ENCODE data around the gene RAB31.

RAB31 gene

GRCh38 chr18:9714266-9715087, 6.4 kb downstream of the RAB31 start:
- no peak for FAIRE-seq

DNA sequence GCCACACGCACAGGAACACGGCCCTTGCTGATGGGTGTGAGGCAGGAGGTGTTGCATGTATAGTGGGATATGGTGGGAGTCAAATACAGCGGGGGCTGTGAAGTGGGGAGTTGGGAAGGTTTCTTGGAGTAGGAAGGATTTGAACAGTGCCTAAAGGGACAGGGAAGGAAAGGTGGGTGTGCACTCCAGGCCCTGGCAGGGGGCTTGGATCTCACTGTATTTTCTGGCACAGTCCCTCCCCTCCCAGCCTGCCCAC, 6.9 kb downstream of the RAB31 start:
- FAIRE-seq: no peak

DNA sequence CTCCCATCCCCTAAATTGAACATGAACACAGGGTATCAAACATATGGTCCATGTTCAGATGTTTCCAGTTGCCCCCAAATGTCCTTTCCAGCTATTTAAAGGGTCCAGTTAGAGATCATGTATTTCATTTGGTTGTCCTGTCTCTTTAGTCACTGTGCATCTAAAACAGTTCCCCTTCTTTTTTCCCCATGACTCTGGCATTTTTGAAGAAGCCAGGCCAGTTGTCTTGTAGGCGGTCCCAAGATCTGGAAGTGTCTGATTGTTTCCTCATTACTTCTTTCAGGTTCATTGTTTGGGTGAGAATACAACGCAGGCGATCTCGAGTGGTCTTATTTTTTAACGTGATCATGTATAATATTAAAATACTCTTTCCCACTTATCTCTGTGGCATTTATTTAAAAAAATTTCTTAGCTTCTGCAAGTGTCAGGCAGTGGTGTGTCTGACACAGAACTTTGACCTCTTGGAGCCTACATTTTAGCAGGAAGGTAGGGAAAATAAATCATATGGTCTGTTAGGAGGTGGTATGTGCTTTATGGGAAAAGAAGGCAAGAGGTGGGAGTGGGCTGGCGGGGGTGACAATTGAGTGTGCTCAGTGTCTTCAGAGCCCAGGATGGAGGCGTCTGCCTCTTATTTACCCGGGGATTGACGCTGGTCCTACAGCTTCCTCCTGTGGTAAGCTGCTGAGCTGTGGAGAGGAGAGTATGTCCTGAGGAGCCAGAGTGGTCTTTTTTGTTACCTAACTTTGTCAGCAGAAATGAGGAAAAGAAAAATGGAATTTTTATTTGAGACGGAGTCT, 8.1 kb downstream of the RAB31 start:
- no peak for FAIRE-seq

DNA sequence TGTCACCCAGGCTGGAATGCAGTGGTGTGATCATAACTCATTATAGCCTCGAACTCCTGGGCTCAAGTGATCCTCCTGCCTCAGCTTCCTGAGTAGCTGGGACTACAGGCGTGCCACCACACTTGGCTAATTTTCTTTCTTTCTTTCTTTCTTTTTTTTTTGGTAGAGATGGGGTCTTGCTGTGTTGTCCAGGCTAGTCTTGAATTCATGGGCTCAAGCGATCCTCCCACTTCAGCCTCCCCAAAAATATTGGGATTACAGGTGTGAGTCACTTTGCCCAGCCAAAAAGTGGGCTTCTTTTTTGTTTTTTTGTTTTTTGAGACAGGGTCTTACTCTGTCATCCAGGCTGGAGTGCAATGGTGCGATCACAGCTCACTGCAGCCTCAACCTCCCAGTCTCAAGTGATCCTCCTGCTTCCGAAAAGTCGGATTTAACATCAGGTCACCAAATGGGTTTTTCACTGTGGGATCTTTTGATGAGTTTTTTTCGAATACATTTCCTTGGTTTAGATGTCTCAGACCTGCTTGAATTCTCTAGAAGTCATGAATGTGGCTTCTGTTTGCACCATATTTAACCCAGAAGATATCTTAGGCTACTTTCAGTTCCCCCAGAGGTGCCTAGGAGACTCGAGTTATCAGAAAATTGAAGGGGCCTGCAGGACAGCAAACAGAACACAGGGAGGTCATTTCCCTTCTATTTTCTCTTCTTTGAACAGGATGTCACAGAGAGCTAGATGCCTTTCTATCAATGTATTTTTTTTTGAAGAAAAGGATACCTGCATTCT, 8.9 kb downstream of the RAB31 start:
- FAIRE-seq: no peak

DNA sequence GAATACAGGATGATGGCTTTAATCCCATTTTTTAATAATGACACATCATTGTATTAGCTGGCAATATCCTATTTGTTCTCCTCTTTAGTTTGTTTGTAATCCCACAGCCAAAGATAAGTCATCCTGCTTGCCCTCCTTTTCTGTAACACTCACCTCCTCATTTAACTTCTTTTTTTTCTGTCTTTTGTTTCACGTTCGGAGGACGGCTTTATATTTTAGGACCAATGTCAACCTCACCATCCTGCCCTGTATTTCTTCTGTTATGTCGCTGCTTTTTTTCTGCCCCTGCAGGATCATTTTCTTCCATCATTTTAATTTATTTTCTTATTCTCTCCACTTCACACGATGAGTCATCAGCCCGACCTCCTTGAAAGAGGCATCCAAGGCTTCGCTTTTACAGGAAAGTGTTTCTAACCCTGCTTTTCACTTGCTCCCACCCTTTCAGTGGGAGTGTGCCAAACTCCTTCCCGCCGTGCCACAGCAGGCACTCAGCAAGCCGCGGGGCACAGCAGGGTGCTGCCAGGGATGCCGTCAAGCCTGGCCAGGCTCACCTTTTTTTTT, 11.4 kb downstream of the RAB31 start:
- FAIRE-seq: no peak

DNA sequence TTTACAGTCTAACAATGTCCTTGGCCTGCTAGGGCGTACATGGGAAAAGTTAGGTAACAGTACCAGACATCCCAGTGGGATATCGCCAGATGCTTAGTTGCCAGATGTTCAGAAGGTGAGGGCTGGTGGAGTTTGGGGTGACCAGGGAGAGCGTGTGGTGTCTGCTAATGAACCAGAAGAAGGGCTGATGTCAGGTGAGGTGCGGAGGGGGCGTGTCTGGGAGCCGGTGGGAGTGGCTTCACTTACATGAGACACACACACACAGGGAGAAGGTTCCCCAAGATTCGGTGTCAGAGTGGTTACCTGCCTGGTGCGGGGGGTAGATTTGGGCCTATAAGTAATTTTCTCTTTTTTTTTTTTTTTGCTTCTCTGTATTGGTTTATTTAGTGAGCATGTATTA, 12.2 kb downstream of the RAB31 start:
- FAIRE-seq: no peak

DNA sequence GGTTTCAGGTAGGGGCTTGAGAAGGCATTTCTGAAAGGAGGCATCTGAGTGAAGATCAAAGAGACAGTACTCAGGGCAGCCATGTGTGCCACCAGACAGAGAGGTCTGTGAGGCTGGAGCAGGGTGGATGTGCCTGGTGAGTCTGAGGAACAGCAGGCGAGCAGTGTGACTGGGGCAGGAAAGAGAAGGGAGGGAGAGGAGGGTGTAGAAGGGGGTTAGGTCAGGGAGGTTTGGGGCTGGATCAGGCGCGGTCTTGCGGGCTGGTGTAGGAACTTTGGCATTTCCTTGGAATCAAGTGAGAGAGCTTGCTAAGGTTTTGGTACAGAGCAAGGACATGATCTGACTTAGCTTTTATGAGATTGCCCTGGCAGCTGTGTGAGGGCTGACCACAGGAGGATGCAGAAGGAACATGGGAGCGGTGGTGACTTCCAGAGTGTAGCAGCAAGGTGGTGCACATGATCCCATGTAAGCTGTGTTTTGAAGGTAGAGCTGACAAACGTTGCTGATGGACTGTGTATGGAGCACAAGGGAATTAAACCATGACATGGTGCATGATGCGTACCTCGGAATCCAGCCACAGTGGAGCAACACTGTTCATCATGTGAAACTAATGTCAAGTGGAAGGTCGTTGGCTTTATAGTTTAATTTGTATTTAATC, 13.9 kb downstream of the RAB31 start:
- no peak for FAIRE-seq

GRCh38 chr18:9722691-9723090, 14.6 kb downstream of the RAB31 start:
- no peak for FAIRE-seq

GRCh38 chr18:9724797-9725585, 16.9 kb downstream of the RAB31 start:
- FAIRE-seq: no peak

GRCh38 chr18:9726175-9726574, 18.1 kb downstream of the RAB31 start:
- FAIRE-seq: no peak

DNA sequence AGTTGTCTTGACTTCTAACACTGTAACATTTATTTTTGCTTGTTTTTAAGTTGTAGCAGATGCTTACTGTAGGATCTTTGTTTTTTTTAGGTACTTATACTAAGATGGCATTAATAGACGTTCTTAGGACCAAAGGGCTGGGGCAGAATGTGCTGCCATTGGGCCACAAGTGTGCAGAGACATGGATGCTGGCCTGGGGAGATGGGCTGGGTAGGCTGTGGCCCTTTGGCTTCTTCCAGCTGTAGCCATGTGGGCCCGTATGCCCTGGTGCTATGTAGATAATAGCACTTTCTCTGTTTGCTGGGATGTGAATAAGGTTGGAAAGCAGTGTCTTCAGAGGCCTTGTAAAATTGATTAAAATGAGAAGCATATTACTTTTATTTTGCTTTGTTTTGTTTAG, 18.8 kb downstream of the RAB31 start:
- FAIRE-seq: no peak

DNA sequence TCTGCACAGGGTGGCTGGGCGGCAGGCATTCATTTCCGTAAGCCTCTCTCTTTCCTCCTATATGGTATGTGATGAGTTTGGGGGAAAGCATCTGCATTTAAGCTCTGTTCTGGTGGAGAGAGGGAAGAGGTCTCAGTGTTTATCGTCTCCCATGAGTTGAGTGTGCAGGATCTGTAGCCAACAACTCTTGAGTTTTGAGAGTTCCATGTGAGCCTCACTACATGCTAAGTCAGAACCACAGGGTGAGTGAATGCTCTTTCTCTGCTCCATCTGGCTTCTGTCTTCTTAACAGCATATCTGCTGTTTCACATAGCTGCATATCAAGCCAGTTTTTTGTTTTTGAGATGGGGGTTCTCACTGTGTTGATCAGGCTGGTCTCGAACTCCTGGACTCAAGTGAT, 22.7 kb downstream of the RAB31 start:
- FAIRE-seq: no peak

- FAIRE-seq: no peak
These were observed 23.3 kb downstream of the RAB31 start for GRCh38 chr18:9731380-9731779.

- no peak for FAIRE-seq
These were observed 23.9 kb downstream of the RAB31 start for GRCh38 chr18:9732031-9732430.

DNA sequence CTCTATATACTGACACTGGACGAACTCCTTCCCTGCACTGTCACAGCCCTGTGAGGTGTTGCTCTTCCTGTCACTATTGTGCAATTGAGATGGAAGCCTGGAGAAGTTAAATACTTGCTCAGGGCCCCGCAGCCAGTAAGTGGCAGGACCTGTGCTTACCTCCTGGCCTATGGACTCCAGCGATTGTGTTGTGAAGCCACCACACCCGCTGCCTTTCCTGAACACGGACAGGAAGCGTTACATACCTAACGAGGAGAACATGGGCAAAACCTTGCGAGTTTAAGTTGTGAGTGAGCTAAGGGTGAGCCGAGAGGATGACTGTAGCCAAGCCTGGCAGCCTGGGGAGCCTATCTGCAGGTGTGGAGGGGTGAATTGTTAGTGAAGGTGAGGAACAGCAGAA, 26.1 kb downstream of the RAB31 start:
- no peak for FAIRE-seq

DNA sequence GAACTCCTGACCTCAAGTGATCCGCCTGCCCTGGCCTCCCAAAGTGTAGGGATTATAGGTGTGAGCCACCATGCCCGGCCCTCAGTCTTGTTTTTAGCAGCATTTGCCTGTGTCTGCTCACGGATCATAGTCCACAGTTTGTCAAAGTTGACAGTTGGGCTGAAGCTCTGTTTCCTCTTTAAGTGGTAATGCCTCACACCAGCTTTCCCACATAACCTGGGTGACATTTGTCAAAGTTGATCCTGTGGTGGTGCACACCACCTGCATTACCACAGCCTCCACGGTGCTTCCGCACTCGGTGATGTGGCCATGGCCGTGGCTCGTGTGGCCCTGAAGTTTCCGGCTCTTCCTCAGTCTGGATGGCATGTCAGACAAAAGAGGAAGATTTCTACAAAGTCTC, 27.1 kb downstream of the RAB31 start:
- FAIRE-seq: no peak

DNA sequence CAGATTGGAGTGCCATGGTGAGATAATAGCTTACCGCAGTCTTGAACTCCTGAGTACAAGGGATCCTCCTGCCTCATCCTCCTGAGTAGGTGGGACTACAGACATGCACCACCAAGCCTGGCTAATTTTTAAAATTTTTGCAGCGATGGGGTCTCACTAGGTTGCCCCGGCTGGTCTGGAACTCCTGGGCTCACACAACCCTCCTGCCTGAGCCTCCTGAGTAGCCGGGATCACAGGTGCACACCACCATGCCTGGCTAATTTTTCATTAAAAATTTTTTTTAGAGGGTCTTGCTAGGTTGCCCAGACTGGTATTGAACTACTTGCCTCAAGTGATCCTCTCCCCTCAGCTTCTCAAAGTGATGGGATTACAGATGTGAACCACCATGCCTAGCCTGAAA, 27.8 kb downstream of the RAB31 start:
- FAIRE-seq: no peak

GRCh38 chr18:9736286-9736835, 28.3 kb downstream of the RAB31 start:
- no peak for FAIRE-seq

DNA sequence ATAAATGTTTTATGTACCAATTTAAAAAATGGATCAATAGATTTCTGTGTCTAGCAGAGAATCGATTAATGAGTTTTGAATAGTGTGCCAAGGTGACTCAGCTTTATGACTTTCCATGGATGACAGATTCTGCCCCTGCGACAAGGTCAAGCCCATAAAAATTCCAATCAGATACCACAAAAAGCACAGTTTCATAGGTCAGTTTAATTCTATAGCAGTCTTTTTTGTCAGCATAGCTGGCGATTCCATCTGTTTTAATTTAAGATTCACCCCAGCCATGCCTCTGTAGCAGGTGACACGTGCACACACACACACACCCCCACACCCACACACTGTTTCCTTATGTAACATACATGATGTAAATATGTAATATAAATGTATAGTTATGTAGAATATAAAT, 28.9 kb downstream of the RAB31 start:
- FAIRE-seq: no peak

DNA sequence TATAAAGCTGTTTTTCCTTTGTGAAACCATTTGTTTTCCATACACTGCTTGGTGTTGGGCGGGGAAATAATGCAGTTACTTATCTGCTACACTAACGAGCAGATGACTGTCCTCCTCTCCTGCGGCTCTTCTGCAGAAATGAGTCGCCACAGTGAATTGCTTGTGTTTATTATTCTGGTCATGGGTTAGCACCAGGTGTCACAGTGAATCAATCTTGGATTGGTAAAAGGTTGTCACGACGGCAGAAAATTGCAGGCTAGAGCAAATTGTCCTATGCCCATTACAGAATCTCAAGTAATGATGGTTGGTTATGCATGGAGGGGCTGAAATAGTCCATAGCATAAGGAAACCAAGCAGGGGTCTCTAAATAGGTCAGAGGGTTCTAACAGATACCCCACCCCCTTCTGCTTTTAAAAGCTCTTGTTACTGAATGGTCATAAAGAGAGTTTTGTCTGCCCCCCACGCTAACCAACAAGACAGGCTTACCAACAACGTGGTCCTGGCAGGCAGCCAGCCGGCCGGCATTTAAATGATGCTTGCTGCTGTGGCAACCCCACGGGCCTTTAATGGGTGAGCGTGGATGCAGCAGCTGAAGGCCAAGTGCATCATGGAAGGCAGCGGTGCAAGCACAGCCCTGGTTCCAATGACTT, 29.5 kb downstream of the RAB31 start:
- no peak for FAIRE-seq

DNA sequence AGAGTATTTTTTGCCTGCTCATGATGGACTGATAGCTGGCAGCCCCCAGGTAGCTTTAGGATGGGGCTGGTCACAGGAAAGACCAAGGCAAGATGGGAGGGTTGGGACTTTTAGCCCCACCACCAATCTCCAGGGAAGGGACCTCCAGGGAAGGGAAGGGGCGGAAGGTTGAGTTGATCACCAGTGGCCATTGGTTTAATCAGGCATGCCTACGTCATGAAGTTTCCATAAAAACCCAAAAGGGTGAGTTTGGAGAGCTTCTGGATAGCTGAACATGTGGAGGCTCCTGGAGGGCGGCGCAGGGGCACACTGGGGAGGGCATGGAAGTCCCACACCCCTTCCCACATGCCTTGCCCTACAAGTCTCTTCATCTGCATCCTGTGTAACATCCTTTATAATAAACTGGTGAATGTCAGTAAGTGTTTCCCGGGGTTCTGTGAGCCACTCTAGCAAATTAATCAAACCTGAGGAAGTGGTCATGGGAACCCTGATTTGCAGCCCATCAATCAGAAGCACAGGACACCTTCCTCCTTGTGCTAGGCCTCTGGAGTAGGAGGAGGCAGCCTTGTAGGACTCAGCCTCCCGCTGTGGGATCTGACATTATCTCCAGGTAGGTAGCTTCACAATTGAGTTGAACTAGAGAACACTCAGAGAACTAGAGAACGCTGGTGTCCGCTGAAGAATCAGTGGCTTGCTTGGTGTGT, 30.3 kb downstream of the RAB31 start:
- FAIRE-seq: no peak

All from A204.1 (cell line).